Muscle layer of duodenum (tissue), 2 donors: ENCODE data around the gene PRAMEF12.

ENCODE experiments used
- H3K27ac ChIP-seq: one replicate; pipeline ENCODE4 v1.7.0; 2013; ENCODE audit warnings: mild to moderate bottlenecking, low read length
- H3K27me3 ChIP-seq: one replicate; pipeline ENCODE4 v1.7.0; 2013; ENCODE audit warnings: low read depth, mild to moderate bottlenecking, control low read depth, low read length
- H3K36me3 ChIP-seq, 2 donors: one replicate each; pipeline ENCODE4 v1.7.0; 2013; ENCODE audit warnings: low read length in 2 of 2, control low read depth in 1 of 2, mild to moderate bottlenecking in 1 of 2; ENCODE audit not compliant: insufficient read depth in 2 of 2, control insufficient read depth in 1 of 2
- H3K4me1 ChIP-seq, 2 donors: one replicate each; pipeline ENCODE4 v1.7.0; 2013; ENCODE audit warnings: low read length in 2 of 2, mild to moderate bottlenecking in 2 of 2, control low read depth in 1 of 2, moderate library complexity in 1 of 2; ENCODE audit not compliant: insufficient read depth in 2 of 2, control insufficient read depth in 1 of 2
- H3K4me3 ChIP-seq, 2 donors: one replicate each; pipeline ENCODE4 v1.7.0; 2013; ENCODE audit warnings: low read length in 2 of 2, low read depth in 1 of 2, mild to moderate bottlenecking in 1 of 2
- H3K9me3 ChIP-seq, 2 donors: one replicate each; pipeline ENCODE4 v1.7.0; 2013; ENCODE audit warnings: low read length in 2 of 2, control low read depth in 1 of 2, mild to moderate bottlenecking in 1 of 2; ENCODE audit not compliant: control insufficient read depth in 1 of 2
- donor health status: healthy.

PRAMEF12 gene

GRCh38 chr1:12754738-12755137 is 18.8 kb upstream of the PRAMEF12 start:
- Histone ChIP-seq H3K9me3 (peaks cover under 1 to 4% of the 10 kb centered on the region in 2 donors), H3K27me3 (no peaks in the 10 kb centered on the region), H3K4me1 (peaks cover 0 to 12% of the 10 kb centered on the region in 2 donors), H3K4me3 (no peak overlapping the region), H3K27ac (no peak overlapping the region), H3K36me3 (no peaks in the 10 kb centered on the region)

- Histone ChIP-seq H3K9me3 (no peaks in the 10 kb centered on the region), H3K36me3 (no peaks in the 10 kb centered on the region), H3K4me3 (no peak overlapping the region), H3K27me3 (no peaks in the 10 kb centered on the region), H3K4me1 (peaks cover 0 to 12% of the 10 kb centered on the region in 2 donors), H3K27ac (no peak overlapping the region)
Observed at GRCh38 chr1:12756273-12756672, 17.3 kb upstream of the PRAMEF12 start.

GRCh38 chr1:12756768-12757413 is 16.6 kb upstream of the PRAMEF12 start:
- no peak overlapping the region for H3K4me3 ChIP-seq
- H3K9me3 ChIP-seq = no peaks in the 10 kb centered on the region
- H3K4me1 ChIP-seq = peaks cover 0 to 12% of the 10 kb centered on the region in 2 donors
- no peak overlapping the region for H3K27ac ChIP-seq
- H3K27me3 ChIP-seq = no peaks in the 10 kb centered on the region
- no peaks in the 10 kb centered on the region for H3K36me3 ChIP-seq

GRCh38 chr1:12757836-12758235 is 15.7 kb upstream of the PRAMEF12 start:
- H3K4me1 ChIP-seq = peaks cover 0 to 12% of the 10 kb centered on the region in 2 donors
- H3K4me3 ChIP-seq = no peak overlapping the region
- H3K9me3 ChIP-seq = no peaks in the 10 kb centered on the region
- H3K27me3 ChIP-seq = no peaks in the 10 kb centered on the region
- no peaks in the 10 kb centered on the region for H3K36me3 ChIP-seq
- H3K27ac ChIP-seq = no peak overlapping the region

DNA sequence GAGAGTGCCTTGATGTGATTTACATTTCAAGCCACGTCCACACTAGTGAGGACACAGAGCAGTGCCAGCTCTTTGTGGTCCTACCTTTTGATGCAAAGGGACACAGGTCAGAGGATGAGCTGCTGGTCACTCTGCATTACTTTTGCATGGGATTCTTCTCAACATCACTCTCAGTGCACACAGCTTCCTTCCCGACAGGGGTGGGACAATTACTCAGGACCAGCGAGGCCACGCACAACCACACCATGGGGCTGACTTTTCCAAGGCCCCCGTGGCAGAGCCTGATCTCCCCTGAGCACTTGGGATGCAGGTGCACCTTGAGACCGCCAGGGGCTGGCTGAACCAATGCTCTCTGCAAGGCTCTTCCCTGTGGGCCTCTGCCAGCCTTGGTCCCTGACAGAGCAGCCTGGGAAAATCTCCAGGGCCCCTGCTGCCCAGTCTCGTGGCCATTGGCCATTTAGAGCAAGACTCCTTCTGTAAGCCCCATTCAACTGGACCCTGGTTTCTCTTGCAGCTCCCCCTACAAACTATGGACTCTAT is 13.2 kb upstream of the PRAMEF12 start:
- H3K9me3 ChIP-seq = no peaks in the 10 kb centered on the region
- H3K27me3 ChIP-seq = no peaks in the 10 kb centered on the region
- peaks cover 0 to 8% of the 10 kb centered on the region in 2 donors for H3K4me1 ChIP-seq
- H3K4me3 ChIP-seq = no peak overlapping the region
- H3K27ac ChIP-seq = no peak overlapping the region
- no peaks in the 10 kb centered on the region for H3K36me3 ChIP-seq

DNA sequence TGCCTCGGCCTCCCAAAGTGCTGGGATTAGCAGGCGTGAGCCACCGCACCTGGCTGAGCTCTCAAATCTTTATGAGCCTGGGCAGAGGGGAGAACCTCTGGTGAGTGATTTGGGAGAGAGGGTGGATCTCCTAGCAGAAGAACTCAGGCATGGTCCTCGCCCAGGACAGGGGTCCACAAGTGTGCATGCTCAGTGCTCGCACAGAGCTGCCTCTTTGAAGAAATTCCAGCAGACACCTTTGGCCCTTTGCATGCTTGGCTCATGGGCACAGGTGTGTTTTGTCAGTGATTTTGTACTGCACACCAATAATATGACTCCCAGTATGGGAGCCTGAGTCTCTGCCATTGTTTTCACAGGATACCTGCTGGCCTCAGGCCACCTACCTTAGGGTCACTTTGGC is 11.8 kb upstream of the PRAMEF12 start:
- no peaks in the 10 kb centered on the region for H3K9me3 ChIP-seq
- no peak overlapping the region for H3K4me3 ChIP-seq
- H3K36me3 ChIP-seq = no peaks in the 10 kb centered on the region
- no peak overlapping the region for H3K27ac ChIP-seq
- H3K27me3 ChIP-seq = no peaks in the 10 kb centered on the region
- peaks cover 0 to 3% of the 10 kb centered on the region in 2 donors for H3K4me1 ChIP-seq

DNA sequence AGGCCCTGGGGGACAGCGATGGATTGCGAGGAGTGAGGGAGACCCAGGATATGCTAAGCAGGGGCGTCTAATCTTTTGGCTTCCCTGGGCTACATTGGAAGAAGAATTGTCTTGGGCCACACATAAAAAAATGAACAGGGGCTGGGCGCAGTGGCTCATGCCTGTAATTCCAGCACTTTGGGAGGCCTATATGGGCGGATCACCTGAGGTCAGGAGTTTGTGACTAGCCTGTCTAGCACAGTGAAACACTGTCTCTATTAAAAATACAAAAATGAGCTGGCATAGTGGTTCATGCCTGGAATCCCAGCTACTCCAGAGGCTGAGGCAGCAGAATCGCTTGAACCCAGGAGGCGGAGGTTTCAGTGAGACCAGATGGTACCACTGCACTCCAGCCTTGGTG is 10.8 kb upstream of the PRAMEF12 start:
- Histone ChIP-seq H3K27me3 (no peaks in the 10 kb centered on the region), H3K4me3 (no peak overlapping the region), H3K27ac (no peak overlapping the region), H3K9me3 (no peaks in the 10 kb centered on the region), H3K4me1 (no peaks in the 10 kb centered on the region), H3K36me3 (no peaks in the 10 kb centered on the region)

- H3K9me3 ChIP-seq = no peaks in the 10 kb centered on the region
- H3K4me1 ChIP-seq = no peaks in the 10 kb centered on the region
- H3K27ac ChIP-seq = no peak overlapping the region
- no peaks in the 10 kb centered on the region for H3K36me3 ChIP-seq
- no peaks in the 10 kb centered on the region for H3K27me3 ChIP-seq
- no peak overlapping the region for H3K4me3 ChIP-seq
Observed at GRCh38 chr1:12763479-12763878, 10.1 kb upstream of the PRAMEF12 start.

DNA sequence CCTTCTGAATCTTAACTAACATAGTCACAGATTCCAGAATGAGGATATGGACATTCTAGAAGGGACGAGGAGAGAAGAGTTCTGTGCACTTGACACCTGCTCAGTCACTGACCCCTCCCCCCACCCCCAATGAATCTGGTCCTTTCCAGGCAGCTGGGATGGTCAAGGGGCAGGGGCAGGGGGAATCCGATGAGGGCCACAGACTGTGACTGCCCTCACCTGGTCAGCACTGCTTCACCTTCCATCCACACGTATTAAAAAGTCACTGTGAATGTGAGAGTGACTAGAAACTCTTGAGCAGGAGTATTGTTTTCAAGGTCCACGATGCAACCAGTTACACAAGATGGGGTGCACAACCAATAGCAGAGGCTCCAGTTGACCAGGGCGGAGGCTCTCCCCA is 9.5 kb upstream of the PRAMEF12 start:
- Histone ChIP-seq H3K4me1 (no peaks in the 10 kb centered on the region), H3K27ac (no peak overlapping the region), H3K36me3 (no peaks in the 10 kb centered on the region), H3K4me3 (no peak overlapping the region), H3K27me3 (no peaks in the 10 kb centered on the region), H3K9me3 (no peaks in the 10 kb centered on the region)

GRCh38 chr1:12769031-12769430 is 4.5 kb upstream of the PRAMEF12 start:
- no peaks in the 10 kb centered on the region for H3K9me3 ChIP-seq
- no peaks in the 10 kb centered on the region for H3K27me3 ChIP-seq
- H3K4me3 ChIP-seq = no peak overlapping the region
- H3K4me1 ChIP-seq = no peaks in the 10 kb centered on the region
- H3K36me3 ChIP-seq = no peaks in the 10 kb centered on the region
- no peak overlapping the region for H3K27ac ChIP-seq

DNA sequence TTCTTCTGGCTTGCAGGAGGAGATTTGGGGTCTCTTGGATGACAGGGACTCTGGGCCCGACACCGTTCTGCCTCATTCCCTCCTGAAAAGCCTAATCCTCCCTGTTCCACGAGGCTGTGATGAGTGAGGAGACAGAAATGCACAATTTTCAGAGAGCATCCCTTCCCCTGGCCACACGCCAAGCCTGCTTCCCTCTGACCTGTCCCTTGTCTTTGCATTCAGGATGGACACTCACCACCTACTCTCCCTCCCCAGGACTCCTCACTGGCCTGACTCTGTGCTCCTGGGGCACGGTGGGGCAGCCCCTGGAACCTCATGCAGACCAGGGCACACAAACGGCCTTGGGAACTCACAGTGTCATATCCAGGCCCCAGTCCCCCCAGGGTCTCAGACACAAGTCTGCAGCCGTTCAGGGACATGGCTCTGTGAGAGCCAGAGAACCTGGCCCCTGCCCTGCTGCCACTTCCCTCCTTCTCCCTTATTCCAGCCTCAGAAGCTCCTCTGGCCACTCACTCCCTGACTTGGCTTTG is 3.5 kb upstream of the PRAMEF12 start:
- H3K27me3 ChIP-seq = no peaks in the 10 kb centered on the region
- H3K9me3 ChIP-seq = no peaks in the 10 kb centered on the region
- H3K4me3 ChIP-seq = no peak overlapping the region
- H3K27ac ChIP-seq = no peak overlapping the region
- H3K4me1 ChIP-seq = no peaks in the 10 kb centered on the region
- no peaks in the 10 kb centered on the region for H3K36me3 ChIP-seq

DNA sequence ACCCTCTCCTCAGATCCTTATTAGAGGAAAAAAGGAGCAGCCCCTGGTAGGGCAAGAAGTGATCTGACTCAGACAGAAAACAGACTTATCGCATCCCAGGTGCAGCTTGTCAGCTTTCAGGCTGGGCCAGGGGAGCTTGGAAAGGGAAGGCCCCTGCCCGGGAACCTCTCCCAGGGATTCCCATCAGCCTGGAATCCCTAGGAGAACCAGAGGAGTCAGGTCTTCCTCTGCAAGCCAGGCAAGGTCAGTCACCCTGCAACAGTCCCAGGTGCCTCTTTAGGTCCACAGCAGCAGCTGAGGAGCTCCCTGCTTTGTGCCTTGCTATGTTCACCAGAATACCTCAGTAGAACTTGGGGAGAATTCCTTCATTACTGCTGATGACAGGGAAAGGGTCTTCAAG is 2.9 kb upstream of the PRAMEF12 start:
- H3K4me3 ChIP-seq = no peak overlapping the region
- H3K4me1 ChIP-seq = no peaks in the 10 kb centered on the region
- H3K27ac ChIP-seq = no peak overlapping the region
- no peaks in the 10 kb centered on the region for H3K9me3 ChIP-seq
- no peaks in the 10 kb centered on the region for H3K27me3 ChIP-seq
- no peaks in the 10 kb centered on the region for H3K36me3 ChIP-seq
